ENCODE data around the gene GNG7.
"Not testable (repeated sequence)": the region's sequence is repeated elsewhere in the genome, so short reads cannot be mapped to it uniquely, and the experiment has no call there.

GNG7 gene

DNA sequence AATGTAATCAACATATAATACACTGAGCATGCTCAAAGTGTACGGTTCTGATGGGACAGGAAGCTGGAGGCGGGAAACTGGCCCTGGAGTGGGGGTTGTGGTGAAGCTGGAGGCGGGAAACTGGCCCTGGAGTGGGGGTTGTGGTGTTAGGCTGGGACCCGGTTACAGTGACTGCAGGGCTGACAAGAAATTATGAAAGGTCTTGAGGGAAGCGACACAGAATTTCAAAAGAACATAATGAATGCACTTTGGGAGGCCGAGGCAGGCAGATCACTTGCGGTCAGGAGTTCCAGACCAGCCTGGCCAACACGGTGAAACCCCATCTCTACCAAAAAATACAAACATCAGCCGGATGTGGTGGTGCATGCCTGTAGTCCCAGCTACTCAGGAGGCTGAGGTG lies 164.9 kb downstream of the GNG7 start:
- in situ Hi-C loops (cut with MboI; ENCODE audit: low pct_unique_long_range_greater_than_20kb, low sequenced_read_pairs) = not testable (repeated sequence)
- DNase-seq = peak; percentile 27

DNA sequence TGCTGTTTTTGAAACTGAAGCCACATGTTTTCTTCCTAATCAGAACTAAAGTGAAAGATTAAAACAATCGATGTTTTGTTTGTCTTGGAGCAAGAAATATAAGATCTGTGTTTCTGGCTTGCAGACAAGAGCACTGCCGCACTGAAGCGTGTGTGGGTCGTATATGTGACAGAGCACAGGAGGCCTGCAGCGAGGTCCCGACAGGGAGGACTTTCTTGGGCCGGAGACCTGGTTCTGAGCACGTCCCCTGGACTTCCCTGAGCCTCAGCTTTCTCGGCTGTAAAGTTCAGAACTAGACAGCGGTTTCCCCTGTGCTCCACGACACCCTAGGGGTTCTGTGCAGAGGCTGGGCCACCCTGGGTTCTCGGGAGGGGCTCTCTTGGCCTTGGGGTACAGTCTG lies 166.0 kb downstream of the GNG7 start:
- DNase-seq = no peak
- in situ Hi-C loops (cut with MboI; ENCODE audit: low pct_unique_long_range_greater_than_20kb, low sequenced_read_pairs) = no loop called here

DNA sequence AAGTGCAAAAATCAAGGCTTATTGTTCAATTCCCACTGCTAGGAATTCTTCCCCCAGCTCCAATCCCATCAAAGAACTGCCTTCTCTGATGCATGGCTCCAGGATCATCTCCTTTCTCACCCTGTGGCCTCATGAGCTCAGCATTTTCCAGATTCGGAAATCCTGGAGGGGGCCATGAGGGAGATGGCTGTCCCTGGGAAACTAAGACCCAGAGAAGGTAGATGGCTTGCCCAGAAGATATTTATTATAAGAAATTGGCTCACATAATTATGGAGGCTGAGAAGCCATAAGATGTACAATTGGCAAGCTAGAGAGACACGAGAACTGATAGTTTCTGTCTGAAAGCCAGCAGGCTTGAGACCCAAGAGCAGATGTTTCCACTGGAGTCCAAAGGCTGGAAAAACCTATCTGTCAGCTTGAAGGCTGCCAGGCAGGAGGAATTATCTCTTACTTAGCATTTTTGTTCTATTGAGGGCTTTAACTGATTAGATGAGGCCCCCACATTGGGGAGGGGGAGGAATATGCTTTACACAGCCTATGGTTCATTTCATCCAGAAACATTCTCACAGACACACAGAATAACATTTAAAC lies 168.0 kb downstream of the GNG7 start:
- in situ Hi-C loops (cut with MboI; ENCODE audit: low pct_unique_long_range_greater_than_20kb, low sequenced_read_pairs) = no loop called here
- DNase-seq = no peak

DNA sequence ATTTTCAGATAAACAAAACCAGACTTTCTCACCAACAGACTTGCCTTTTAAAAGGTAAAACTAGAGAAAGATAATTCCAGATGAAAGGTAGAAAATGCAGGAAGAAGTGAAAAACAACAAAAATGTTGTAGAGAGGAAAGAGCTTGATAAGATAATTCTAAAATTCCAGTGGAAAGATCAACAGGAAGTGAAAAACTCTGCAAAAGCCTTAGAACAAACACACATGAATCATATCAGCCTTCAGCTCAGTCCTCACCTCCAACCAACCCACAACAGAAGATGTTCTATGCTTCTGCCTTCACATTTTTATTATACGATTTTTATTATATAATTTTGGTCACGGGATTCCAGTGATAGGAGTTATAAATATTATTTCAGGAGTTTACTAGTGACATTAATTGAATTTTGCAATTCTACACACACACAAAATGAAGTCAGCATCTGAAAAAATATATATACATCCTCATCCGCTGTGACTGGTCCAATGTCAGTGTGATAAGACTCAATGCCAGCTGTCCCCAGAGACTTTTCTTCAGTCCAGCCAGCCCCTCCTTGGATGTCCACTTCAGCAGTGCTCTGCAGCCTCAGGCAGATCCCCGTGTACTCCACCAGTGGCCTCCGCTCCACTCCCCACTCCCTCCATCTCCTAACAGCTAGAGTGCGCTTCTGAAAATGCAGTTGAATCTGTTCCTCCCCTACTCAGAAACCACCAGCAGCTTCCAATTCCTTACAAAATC lies 168.6 kb downstream of the GNG7 start:
- DNase-seq = no peak
- in situ Hi-C loops (cut with MboI; ENCODE audit: low pct_unique_long_range_greater_than_20kb, low sequenced_read_pairs) = no loop called here

DNA sequence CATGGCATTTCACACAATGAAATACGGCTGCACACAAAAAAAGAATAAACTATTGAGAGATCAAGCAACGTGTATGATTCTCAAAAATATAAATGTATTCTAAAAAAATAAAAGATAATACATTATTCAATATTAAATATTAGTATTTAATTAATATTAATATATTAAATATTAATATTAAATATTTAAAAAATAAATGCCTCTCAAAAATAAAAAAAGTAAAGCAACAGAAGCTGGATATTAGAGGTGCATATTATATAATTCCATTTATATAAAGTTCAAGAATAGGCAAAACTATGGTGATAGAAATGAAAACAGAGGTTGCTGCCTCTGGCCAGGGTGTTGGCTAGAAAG lies 169.4 kb downstream of the GNG7 start:
- no peak for DNase-seq
- in situ Hi-C loops (cut with MboI; ENCODE audit: low pct_unique_long_range_greater_than_20kb, low sequenced_read_pairs) = no loop called here

DNA sequence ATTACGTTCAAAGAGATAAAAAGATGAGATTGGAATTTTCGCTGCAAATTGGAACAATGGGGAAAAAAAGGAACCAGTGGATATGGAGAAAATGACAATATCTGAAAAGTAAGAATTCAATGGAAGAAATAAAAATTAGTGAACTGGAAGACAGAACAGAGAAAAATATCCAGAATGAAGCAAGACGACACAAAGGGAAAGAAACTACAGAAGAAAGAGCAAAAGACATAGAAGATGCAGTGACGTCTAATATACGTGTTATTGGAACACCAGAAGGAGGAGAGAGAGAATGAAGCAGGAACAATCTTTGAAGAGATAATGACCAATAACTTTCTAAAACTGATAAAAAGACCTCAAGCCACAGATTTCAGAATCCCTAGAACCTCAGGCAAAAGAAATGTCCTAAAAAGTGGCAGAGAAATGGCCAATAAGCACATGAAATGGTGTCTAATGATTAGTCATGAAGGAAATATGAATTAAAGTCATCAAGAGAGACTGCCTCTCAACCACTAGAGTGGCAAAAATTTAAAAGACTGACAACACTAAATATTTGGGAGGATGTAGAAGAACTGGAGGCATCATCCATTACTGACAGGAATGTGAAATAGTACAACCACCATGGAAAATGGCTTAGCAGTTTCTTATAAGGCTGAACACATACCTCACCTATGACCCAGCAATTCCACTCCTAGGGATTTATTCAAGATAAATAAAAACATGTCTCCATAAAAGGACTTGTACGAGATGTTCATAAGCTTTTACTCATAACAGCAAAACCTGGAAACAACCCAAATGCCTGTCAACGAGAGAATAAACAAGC lies 170.0 kb downstream of the GNG7 start:
- in situ Hi-C loops (cut with MboI; ENCODE audit: low pct_unique_long_range_greater_than_20kb, low sequenced_read_pairs) = no loop called here

DNA sequence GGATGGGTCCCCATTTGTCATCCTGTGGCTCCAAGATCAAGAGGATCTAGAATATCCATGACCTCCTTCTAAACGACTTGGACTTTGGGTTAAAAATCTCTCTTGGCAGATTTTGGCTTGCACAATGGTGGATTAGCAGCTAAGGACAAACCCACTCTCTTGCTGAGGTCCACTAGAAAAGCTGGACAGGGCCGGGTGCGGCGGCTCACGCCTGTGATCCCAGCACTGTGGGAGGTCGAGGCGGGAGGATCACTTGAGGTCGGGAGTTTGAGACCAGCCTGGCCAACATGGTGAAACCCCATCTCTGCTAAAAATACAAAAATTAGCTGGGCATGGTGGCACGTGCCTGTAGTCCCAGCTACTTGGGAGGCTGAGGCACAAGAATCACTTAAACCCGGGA lies 172.6 kb downstream of the GNG7 start:
- in situ Hi-C loops (cut with MboI; ENCODE audit: low pct_unique_long_range_greater_than_20kb, low sequenced_read_pairs); DNase-seq: not testable (repeated sequence)

More for the DNA sequence above, 170.0 kb downstream of the GNG7 start:
- no peak for DNase-seq

DNA sequence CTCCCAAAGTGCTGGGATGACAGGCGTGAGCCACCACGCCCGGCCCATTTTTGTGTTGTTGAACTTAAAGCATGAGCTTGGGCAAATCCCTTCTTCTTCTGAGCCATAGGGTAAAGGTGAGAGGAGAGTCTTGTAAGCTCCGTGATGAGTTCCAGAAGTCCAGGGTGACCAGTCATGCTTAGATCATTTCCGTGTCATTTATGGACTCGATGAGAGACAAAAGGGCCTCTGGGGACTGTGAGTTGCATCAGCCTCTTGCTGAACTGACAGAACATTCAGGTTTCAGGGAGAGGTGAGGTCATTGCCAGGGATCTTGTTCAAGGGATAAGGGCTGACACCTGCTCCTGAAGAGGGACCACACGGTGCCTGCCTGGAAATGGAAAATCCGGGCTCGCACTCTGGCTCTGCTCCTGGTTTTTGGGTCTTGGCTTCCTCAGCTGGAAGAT lies 173.0 kb downstream of the GNG7 start:
- DNase-seq = no peak
- in situ Hi-C loops (cut with MboI; ENCODE audit: low pct_unique_long_range_greater_than_20kb, low sequenced_read_pairs) = no loop called here

DNA sequence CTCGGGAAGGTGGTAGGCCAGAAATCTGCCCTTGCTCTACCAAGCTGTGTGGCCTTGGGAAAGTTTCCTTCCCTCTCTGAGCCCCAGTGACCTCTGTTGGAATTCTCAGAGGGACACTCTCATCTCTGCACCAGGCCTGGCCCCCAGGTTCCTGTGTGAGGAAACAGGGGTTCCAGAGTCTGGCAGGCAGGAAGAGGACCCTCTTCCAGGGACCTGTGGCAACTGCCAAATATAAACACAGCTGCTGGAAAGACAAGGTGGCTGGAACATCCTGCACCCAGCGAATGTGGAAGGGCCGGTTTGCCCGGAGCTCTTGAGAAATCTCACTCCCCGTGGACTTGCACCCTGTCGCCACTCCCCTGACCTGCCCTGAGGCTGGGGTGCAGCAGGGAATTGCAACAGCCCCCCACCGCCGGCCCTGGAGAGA lies 173.8 kb downstream of the GNG7 start:
- DNase-seq = no peak
- in situ Hi-C loops (cut with MboI; ENCODE audit: low pct_unique_long_range_greater_than_20kb, low sequenced_read_pairs) = no loop called here

DNA sequence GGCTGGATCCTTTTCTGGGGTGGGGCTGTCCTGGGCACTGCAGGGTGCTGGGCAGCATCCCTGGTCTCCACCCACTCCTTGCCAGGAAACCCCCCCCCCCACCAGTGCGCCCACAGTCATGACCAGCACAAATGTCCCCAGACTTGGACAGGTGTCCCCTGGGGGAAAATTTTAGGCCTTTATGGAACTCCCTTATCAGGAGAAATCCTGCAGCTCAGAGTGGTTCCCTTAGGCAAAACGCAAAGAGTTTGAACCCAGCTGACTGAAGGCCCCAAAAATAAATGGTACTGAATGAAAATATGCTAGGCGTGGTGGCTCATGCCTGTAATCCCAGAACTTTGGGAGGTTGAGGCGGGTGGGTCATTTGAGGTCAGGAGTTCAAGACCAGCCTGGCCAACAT lies 174.8 kb downstream of the GNG7 start:
- DNase-seq = no peak

DNA sequence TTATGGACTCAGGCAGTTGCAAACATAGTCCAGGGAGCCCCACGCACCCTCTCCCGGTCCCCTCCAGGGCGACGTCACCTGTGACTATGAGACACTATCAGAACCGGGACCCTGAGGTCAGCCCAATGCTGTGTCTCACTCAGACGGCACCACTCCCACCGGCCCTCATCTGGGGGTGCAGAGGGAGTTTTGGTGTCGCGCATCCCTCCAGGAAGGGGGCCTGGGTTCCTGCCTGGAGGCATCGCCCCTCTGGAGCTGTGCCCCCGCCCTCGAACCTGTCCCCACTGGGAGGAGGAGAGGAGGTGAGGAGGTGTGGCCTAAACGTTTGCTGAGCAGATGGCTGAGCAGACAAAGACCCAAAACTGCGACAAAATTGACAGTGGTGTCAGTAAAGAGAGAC lies 175.3 kb downstream of the GNG7 start:
- DNase-seq = no peak
- in situ Hi-C loops (cut with MboI; ENCODE audit: low pct_unique_long_range_greater_than_20kb, low sequenced_read_pairs) = no loop called here

More for the DNA sequence above, 174.8 kb downstream of the GNG7 start:
- in situ Hi-C loops (cut with MboI; ENCODE audit: low pct_unique_long_range_greater_than_20kb, low sequenced_read_pairs) = no loop called here

DNA sequence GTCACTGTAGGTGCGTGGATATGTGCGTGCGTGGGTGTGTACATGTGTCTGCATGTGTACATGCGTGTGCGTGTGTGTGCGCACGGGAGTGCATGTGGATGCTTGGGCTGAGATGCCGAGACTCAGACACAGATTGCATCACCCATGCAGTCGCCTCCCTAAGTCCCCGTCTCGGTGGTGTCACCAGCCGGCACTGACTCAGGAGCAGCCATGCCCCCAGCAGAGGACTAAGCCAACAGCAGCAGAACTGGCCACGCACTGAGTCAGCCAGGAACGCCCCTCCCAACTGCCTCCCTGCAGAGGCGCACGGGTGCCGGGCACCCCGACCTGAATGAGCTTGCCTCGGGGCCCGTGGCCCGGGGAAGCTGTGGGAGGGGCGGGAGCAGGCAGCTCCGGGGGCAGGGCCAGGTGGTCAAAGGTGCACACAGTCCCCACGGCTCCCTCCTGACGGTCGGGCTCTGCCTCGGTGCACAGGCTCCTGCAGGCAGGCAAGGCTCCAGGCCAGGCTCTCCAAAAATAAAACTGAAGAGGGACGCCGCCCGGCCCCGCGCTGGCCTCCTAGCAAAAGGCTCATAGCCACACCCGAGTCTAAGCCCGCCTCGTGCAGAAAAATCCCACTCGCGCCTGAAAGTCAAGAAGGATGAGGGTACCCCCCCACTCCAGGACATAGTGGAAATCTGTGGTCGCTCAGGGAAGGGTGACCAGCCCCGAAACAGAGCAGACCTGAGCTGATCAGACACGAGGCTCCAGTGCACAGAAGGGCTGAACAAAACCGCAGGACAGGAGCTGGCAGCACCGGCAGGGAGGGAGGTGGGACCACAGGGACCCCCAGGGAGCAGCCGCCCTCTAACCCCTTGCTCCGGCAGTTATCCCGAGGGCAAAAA lies 177.4 kb downstream of the GNG7 start:
- in situ Hi-C loops (cut with MboI; ENCODE audit: low pct_unique_long_range_greater_than_20kb, low sequenced_read_pairs) = no loop called here
- no peak for DNase-seq

DNA sequence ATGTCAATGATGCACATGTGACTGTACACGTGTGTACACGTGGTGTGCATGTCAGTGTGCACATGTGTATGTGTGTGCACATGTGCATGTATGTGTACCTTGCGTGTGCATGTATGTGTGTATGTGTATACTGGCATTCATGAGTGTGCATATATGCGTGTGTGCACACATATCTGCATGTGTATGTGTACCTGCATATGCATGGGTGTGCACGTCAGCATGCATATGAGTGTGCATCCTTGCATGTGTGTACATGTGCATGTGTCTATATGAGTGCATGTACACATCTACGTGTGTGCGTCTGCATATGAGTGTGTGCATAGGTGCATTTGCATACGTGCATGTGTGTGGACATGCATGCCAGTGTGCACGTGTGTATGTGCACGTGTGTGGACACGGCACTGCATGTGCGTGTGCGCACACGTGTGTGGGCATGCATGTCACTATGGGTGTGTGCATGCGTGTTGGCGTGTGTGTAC lies 178.1 kb downstream of the GNG7 start:
- no peak for DNase-seq
- in situ Hi-C loops (cut with MboI; ENCODE audit: low pct_unique_long_range_greater_than_20kb, low sequenced_read_pairs) = no loop called here

DNA sequence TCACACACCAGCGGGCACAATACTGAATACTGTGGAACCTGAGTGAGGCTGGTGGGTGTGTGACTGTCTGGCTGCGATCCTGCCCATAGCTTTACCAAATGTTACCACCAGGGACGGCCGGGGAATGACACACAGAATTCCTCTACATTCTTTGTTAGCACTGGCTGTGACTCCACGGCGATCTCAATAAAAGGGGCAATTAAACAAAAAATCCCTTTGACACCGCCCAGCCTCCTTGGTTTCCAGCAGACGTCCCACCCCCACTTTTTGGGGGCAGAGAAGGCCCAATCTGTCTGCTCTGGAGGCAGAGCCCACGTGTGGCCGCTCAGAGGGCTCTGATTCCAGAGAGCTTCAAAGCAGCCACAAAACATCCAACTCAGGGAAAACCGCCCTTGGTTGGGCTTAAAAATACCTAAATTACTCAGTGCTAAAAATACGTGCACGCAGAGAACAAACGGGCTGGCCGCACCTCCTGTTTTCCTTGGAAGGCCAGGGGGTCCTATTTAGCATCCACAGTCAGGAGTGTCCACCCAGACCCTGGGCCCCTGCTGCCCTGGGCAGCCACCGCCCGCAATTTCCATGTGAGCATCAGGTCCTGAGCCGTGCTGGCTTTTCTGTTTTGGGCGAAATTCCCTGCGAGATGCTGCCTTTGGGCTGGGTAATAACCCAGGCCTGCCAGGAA lies 178.7 kb downstream of the GNG7 start:
- in situ Hi-C loops (cut with MboI; ENCODE audit: low pct_unique_long_range_greater_than_20kb, low sequenced_read_pairs) = no loop called here
- no peak for DNase-seq

DNA sequence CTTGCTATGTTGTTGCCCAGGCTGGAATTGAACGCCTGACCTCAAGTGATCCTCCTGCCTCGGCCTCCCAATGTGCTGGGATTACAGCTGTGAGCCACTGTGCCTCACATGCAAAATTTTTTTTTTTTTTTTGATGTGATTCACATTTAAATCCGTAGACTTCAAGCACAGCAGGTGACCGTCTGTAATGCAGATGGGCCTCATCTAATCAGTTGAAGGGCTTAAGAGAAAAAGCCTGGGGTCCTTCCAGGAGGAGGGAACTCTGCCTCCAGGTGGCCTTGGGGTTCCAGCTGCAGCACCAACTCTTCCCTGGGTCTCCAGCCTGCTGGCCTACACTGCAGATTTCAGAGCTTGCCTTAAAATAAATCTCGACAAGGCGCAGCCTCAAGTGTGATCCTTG lies 183.0 kb downstream of the GNG7 start:
- DNase-seq = no peak

DNA sequence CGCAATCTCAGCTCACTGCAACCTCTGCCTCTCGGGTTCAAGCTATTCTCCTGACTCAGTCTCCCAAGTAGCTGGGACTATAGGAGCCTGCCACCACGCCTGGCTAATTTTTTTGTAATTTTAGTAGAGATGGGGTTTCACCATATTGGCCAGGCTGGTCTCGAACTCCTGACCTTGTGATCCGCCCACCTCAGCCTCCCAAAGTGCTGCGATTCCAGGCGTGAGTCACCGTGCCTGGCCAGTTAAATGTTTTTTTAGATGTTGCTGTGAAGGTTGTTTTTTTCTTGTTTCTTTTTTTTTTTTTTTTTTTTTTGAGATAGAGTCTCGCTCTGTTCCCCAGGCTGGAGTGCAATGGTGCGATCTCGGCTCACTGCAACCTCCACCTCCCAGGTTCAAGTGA lies 183.6 kb downstream of the GNG7 start:
- in situ Hi-C loops (cut with MboI; ENCODE audit: low pct_unique_long_range_greater_than_20kb, low sequenced_read_pairs); DNase-seq: not testable (repeated sequence)

More for the DNA sequence above, 183.0 kb downstream of the GNG7 start:
- in situ Hi-C loops (cut with MboI; ENCODE audit: low pct_unique_long_range_greater_than_20kb, low sequenced_read_pairs) = no loop called here

DNA sequence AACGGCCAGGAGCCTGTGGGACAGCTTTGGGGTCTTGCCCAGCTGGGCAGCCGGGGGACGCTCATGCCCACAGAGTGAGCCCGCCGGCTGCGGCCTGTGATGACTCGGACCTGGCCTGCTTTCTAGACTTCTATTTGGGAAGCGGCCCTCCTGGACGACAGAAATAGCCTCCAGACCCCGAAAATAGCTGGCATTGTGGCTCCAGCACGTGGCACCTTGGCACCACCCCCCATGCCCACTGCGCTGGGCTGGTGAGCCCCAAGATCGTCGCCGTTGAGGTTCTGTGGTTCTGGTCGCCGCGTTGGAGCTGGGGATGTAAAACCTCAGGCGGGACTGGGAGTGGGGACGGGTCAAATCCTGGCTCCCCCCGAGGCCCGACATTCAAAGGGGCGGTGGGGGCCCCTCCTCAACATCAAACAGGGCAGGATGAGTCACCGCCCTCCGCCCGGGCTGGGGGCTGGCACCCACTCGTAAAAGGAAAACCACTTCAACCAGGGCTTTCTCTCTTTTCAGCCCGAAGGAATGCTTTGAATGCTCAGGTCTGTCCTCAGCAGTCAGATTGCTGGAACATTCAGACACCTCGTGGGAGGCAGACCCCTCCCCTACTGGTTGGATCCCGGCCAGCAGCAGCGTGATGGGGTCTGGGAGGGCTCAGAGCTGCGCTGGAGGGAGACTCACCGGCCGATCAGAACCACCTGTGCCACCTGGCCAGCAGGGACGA lies 184.5 kb downstream of the GNG7 start:
- DNase-seq = no peak
- in situ Hi-C loops (cut with MboI; ENCODE audit: low pct_unique_long_range_greater_than_20kb, low sequenced_read_pairs) = no loop called here

DNA sequence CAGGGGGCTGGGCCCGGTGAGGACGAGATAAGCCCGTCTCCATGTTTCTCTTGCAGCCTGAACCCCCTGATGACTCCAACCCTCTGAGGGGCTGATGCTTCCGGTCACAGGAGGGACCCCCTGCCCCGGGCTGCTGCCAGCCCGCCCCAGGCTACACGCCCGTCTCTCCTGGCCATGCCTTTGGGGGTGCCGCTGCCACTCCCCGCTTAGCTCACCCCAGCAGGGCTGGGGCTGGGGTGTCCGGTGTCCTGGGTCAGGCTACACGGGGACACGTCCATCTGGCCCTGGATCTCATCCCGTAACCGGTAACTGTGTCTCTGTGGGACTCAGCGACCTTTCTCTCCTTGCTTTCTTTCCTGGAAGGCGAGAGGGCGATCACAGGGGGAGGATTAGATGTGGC lies 185.8 kb downstream of the GNG7 start:
- in situ Hi-C loops (cut with MboI; ENCODE audit: low pct_unique_long_range_greater_than_20kb, low sequenced_read_pairs) = no loop called here

More for the DNA sequence above, 185.8 kb downstream of the GNG7 start:
- no peak for DNase-seq
